OCI-LY7 (cell line): ENCODE data around the gene ANO1. TPM values are rescaled to one million over a fixed set of nuclear protein-coding genes. Genes with fewer than 3 reads are reported as not detected.

Experiments used
- BruUV-seq: library from RNA; stranded (reverse); fragments of 400-500 nt; replicated peaks from 2 replicates; lab custom pipeline; 2021; lab: Mats Ljungman, UMichigan
- CTCF ChIA-PET: fragments of 300-600 bp; sonication (Branson Sonifier 250); formaldehyde crosslinking; loops from one replicate; lab custom pipeline; 2022; ENCODE audit warnings: antibody characterized with exemption; ENCODE audit not compliant: unreplicated experiment; lab: Charles Lee
- POLR2A ChIA-PET: fragments of 300-600 bp; sonication (Branson Sonifier 250); formaldehyde crosslinking; loops from one replicate; lab custom pipeline; 2022; ENCODE audit warnings: antibody characterized with exemption; lab: Charles Lee
- DNase-seq: peaks from one replicate; pipeline ENCODE4 v3.0.0-alpha.2; 2015; ENCODE audit warnings: low spot score
- H2AFZ ChIP-seq: fragments of 200-600 bp; sonication (generic), shearing (Covaris generic); 2 replicates; pipeline ENCODE4 v1.6.1; 2014; ENCODE audit warnings: mild to moderate bottlenecking, antibody characterized with exemption, low read length, moderate library complexity
- H3K27ac ChIP-seq: fragments of 200-600 bp; sonication (generic); 2 replicates; pipeline ENCODE4 v1.5.1; 2014; ENCODE audit warnings: mixed run types, low read depth, mild to moderate bottlenecking, moderate library complexity, low read length, inconsistent platforms; ENCODE audit not compliant: poor library complexity, severe bottlenecking
- H3K36me3 ChIP-seq: fragments of 200-600 bp; sonication (generic); 2 replicates; pipeline ENCODE4 v1.6.1; 2014; ENCODE audit warnings: mild to moderate bottlenecking, antibody characterized with exemption, low read length, moderate library complexity, mixed read lengths; ENCODE audit not compliant: insufficient read depth
- H3K4me1 ChIP-seq: fragments of 200-600 bp; sonication (generic); 2 replicates; pipeline ENCODE4 v1.5.1; 2014; ENCODE audit warnings: mild to moderate bottlenecking, low read length; ENCODE audit not compliant: insufficient read depth, poor library complexity, severe bottlenecking
- H3K4me2 ChIP-seq: fragments of 200-600 bp; sonication (generic); 2 replicates; pipeline ENCODE4 v1.6.1; 2014; ENCODE audit warnings: mild to moderate bottlenecking, low read length
- H3K4me3 ChIP-seq: fragments of 200-600 bp; sonication (generic); 2 replicates; pipeline ENCODE4 v1.5.1; 2014; ENCODE audit warnings: mild to moderate bottlenecking, low read depth, low read length; ENCODE audit not compliant: poor library complexity, severe bottlenecking
- H3K79me2 ChIP-seq: fragments of 200-600 bp; sonication (generic); 2 replicates; pipeline ENCODE4 v1.6.1; 2016; ENCODE audit warnings: low read depth, mild to moderate bottlenecking, low read length, moderate library complexity, mixed read lengths; ENCODE audit not compliant: insufficient read depth
- H3K9me2 ChIP-seq: fragments of 200-600 bp; sonication (generic); 2 replicates; pipeline ENCODE4 v1.6.1; 2016; ENCODE audit warnings: mild to moderate bottlenecking, low read length, mixed read lengths; ENCODE audit not compliant: insufficient read depth
- H3K9me3 ChIP-seq: fragments of 200-600 bp; sonication (generic); 2 replicates; pipeline ENCODE4 v1.6.1; 2014; ENCODE audit warnings: mild to moderate bottlenecking, mixed run types, low read length, mixed read lengths
- H4K20me1 ChIP-seq: fragments of 200-600 bp; sonication (generic); 2 replicates; pipeline ENCODE4 v1.6.1; 2014; ENCODE audit warnings: mild to moderate bottlenecking, antibody characterized with exemption, low read length, moderate library complexity, mixed read lengths; ENCODE audit not compliant: insufficient read depth
- CTCF ChIP-seq: fragments of 200-600 bp; sonication (generic); conservative IDR thresholded peaks from 2 replicates; pipeline ENCODE4 v1.5.1; 2014; ENCODE audit warnings: mild to moderate bottlenecking, antibody characterized with exemption, low read length, moderate library complexity, mixed read lengths
- EZH2phosphoT487 ChIP-seq: fragments of 200-600 bp; sonication (generic); IDR thresholded peaks from 2 replicates; pipeline ENCODE4 v1.6.1; 2018; ENCODE audit warnings: low read depth, borderline replicate concordance, mild to moderate bottlenecking, mixed run types, antibody characterized with exemption, low read length, moderate library complexity, mixed read lengths
- intact Hi-C: fragments of 100-400 bp; cut with micrococcal nuclease; formaldehyde crosslinking; loops from one replicate; pipeline ENCODE4 v1.10.0; 2022; ENCODE audit not compliant: unreplicated experiment
- total RNA-seq, 2 experiments: library from RNA; depleted of rRNA in 1 of 2; stranded (reverse); fragments of >200 nt in 1 of 2; shearing (Covaris generic) in 1 of 2; gene quantifications; 2 replicates each; pipeline ENCODE4 v1.2.3, GENCODE V29; 2014 to 2022

Gene ANO1
- total RNA-seq, 2 experiments from 2014 or later = not detected

GRCh38 chr11:70193411-70194292 is 115.5 kb downstream of the ANO1 start:
- TF ChIP-seq CTCF (no peak), EZH2phosphoT487 (no peak)
- no peaks in the 10 kb centered on the region for H3K4me1 ChIP-seq
- DNase-seq = no peak
- intact Hi-C loops = loop anchor here (10.0 kb wide), 1 partner anchor 249 kb away; no protein-coding TSS in a partner anchor
- H3K4me3 ChIP-seq = no peak overlapping the region
- H3K9me2 ChIP-seq = no peaks in the 10 kb centered on the region
- no peak overlapping the region for H2AFZ ChIP-seq
- H4K20me1 ChIP-seq = no peaks in the 10 kb centered on the region
- H3K27ac ChIP-seq = no peak overlapping the region
- H3K4me2 ChIP-seq = no peak overlapping the region
- no peaks in the 10 kb centered on the region for H3K9me3 ChIP-seq
- no TSS peak for BruUV-seq
- POLR2A ChIA-PET = no interaction called here
- no peaks in the 10 kb centered on the region for H3K79me2 ChIP-seq
- CTCF ChIA-PET = no interaction called here
- no peaks in the 10 kb centered on the region for H3K36me3 ChIP-seq

- CTCF ChIA-PET = no interaction called here
- H3K9me3 ChIP-seq = no peaks in the 10 kb centered on the region
- DNase-seq = no peak
- TF ChIP-seq CTCF = no peak
- TF ChIP-seq EZH2phosphoT487 = no peak
- no peaks in the 10 kb centered on the region for H3K36me3 ChIP-seq
- no peak overlapping the region for H2AFZ ChIP-seq
- no peaks in the 10 kb centered on the region for H3K4me1 ChIP-seq
- no peak overlapping the region for H3K4me2 ChIP-seq
- intact Hi-C loops = loop anchor here (10.0 kb wide), 1 partner anchor 250 kb away; no protein-coding TSS in a partner anchor
- H3K79me2 ChIP-seq = no peaks in the 10 kb centered on the region
- H3K9me2 ChIP-seq = no peaks in the 10 kb centered on the region
- POLR2A ChIA-PET = no interaction called here
- no peaks in the 10 kb centered on the region for H4K20me1 ChIP-seq
- no peak overlapping the region for H3K4me3 ChIP-seq
- no TSS peak for BruUV-seq
- no peak overlapping the region for H3K27ac ChIP-seq
Observed at GRCh38 chr11:70194792-70195791, 117.0 kb downstream of the ANO1 start.
